Measurements from ENCODE around the gene HYKK.
A peak's percentile ranks its signal among the peaks of the same experiment; 100 is the strongest.
"Not testable (repeated sequence)": the region's sequence is repeated elsewhere in the genome, so short reads cannot be mapped to it uniquely, and the experiment has no call there.

Gene HYKK

GRCh38 chr15:78506971-78507830 lies at the start of gene HYKK:
TSS of gene HYKK (plus strand) at chr15:78507577. CDS start at chr15:78513089, 5,512 bp downstream.
- DNase-seq (ENCODE audit: extremely low read depth in 1 of 2, low read depth in 1 of 2) = peak; percentile 50 to 75

GRCh38 chr15:78460737-78461136 lies 46.6 kb upstream of the HYKK start:
- DNase-seq (ENCODE audit: extremely low read depth in 1 of 2, low read depth in 1 of 2) = no peak

GRCh38 chr15:78461171-78461888 lies 46.0 kb upstream of the HYKK start:
- no peak for DNase-seq (ENCODE audit: extremely low read depth in 1 of 2, low read depth in 1 of 2)

GRCh38 chr15:78469031-78469430 lies 38.3 kb upstream of the HYKK start:
- DNase-seq (ENCODE audit: extremely low read depth in 1 of 2, low read depth in 1 of 2) = no peak

GRCh38 chr15:78477295-78477694 lies 30.1 kb upstream of the HYKK start:
- DNase-seq (ENCODE audit: extremely low read depth in 1 of 2, low read depth in 1 of 2) = no peak

- no peak for DNase-seq (ENCODE audit: extremely low read depth in 1 of 2, low read depth in 1 of 2)
Observed at GRCh38 chr15:78479650-78480049, 27.7 kb upstream of the HYKK start.

- DNase-seq (ENCODE audit: extremely low read depth in 1 of 2, low read depth in 1 of 2) = no peak
Observed at GRCh38 chr15:78481917-78482316, 25.5 kb upstream of the HYKK start.

GRCh38 chr15:78492872-78493271 lies 14.5 kb upstream of the HYKK start:
- no peak for DNase-seq (ENCODE audit: extremely low read depth in 1 of 2, low read depth in 1 of 2)

- no peak for DNase-seq (ENCODE audit: extremely low read depth in 1 of 2, low read depth in 1 of 2)
Observed at GRCh38 chr15:78501857-78502256, 5.5 kb upstream of the HYKK start.

GRCh38 chr15:78502641-78503040 lies 4.7 kb upstream of the HYKK start:
- no peak for DNase-seq (ENCODE audit: extremely low read depth in 1 of 2, low read depth in 1 of 2)

- DNase-seq (ENCODE audit: extremely low read depth in 1 of 2, low read depth in 1 of 2) = no peak
Observed at GRCh38 chr15:78507831-78508160, 419 bp downstream of the HYKK start.

GRCh38 chr15:78508272-78508671 lies 895 bp downstream of the HYKK start:
- DNase-seq (ENCODE audit: extremely low read depth in 1 of 2, low read depth in 1 of 2) = no peak

- no peak for DNase-seq (ENCODE audit: extremely low read depth in 1 of 2, low read depth in 1 of 2)
Observed at GRCh38 chr15:78509726-78510312, 2.4 kb downstream of the HYKK start.

- not testable (repeated sequence) for DNase-seq (ENCODE audit: extremely low read depth in 1 of 2, low read depth in 1 of 2)
Observed at GRCh38 chr15:78520035-78520434, 12.7 kb downstream of the HYKK start.

GRCh38 chr15:78524230-78524629 lies 16.9 kb downstream of the HYKK start:
- no peak for DNase-seq (ENCODE audit: extremely low read depth in 1 of 2, low read depth in 1 of 2)

- DNase-seq (ENCODE audit: extremely low read depth in 1 of 2, low read depth in 1 of 2) = no peak
Observed at GRCh38 chr15:78527325-78527724, 19.9 kb downstream of the HYKK start.

GRCh38 chr15:78533331-78533730 lies 26.0 kb downstream of the HYKK start:
- no peak for DNase-seq (ENCODE audit: extremely low read depth in 1 of 2, low read depth in 1 of 2)

- no peak for DNase-seq (ENCODE audit: extremely low read depth in 1 of 2, low read depth in 1 of 2)
Observed at GRCh38 chr15:78536134-78536533, 28.8 kb downstream of the HYKK start.

- no peak for DNase-seq (ENCODE audit: extremely low read depth in 1 of 2, low read depth in 1 of 2)
Observed at GRCh38 chr15:78537266-78537905, 30.0 kb downstream of the HYKK start.

- no peak for DNase-seq (ENCODE audit: extremely low read depth in 1 of 2, low read depth in 1 of 2)
Observed at GRCh38 chr15:78538358-78538757, 31.0 kb downstream of the HYKK start.

GRCh38 chr15:78539464-78540140 lies 32.2 kb downstream of the HYKK start:
- not testable (repeated sequence) for DNase-seq (ENCODE audit: extremely low read depth in 1 of 2, low read depth in 1 of 2)

All from stimulated activated CD8-positive, alpha-beta memory T cell treated with anti-CD3 and anti-CD28 coated beads, Interleukin-7, amount 100 ng/mL, for 48 hours (primary cell).